GM19043 (cell line): ENCODE measurements around the gene VOPP1.
"Not testable (repeated sequence)": the region's sequence is repeated elsewhere in the genome, so short reads cannot be mapped to it uniquely, and the experiment has no call there.

Source experiments
- ATAC-seq: cut with Tn5 transposase; IDR thresholded peaks from one replicate; pipeline ENCODE4 v1.9.1; 2021; ENCODE audit warnings: low read depth; ENCODE audit not compliant: unreplicated experiment

VOPP1 gene

DNA sequence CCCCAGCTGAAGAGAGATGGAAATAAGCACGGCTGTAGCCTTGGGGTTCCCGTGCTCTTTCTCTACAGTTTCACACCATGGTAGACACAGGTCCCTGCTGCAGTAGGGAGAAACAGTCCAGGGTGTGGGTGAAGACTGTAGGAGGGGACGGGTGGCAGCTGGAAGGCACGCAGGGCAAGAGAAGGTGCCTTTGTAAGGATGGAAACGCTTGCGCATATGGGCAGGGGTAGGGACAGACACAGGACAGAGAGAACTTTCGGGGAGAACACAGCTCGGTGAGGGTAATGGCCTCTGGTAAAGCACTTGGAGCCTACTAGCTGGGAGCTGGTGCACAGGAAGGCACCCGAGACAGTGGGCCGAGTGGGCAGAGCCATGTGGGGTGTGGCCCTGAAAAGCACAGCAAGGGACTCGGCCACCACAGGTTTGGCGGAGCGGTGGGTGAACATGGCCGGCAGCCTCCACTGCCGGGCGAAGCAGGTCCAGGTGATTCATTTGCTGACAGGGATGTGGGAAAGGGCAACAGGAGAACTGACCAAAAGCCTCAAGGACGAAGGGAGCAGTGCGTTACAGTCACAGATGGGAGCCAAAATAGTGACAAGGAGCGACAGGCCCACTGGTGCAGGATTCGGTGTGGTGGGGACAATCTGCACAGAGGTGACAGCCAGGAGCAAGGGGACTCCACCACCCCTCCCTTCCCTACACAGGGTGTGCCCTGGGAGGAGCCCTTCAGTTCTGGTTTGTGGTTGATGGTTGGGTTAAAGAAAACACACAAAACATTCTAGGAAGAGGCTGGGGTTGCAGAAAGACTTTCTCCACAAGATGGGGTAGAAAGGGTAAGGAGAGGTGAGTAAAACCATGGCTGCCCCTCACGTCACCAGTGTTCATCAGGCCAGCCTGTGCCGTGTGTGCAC, 97.1 kb downstream of the VOPP1 start:
- ATAC-seq: no peak

DNA sequence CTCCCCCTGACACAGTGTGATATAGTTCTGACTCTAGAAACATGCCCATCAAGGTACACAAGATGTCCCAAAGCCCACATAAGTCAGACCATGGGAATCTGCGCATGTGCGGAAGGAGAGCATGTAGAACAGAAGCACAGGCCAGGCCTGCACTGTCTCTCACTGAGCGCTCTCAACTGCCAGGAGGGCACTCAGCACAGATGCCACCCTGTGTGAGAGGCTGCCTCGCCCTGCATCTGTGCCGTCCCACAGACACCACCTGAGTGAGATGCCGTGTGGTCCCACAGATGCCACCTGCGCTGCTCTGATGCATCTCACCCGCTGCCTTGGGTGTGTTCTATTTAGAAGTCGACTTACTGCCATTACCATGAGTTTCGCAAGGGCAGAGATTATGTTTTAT, 98.4 kb downstream of the VOPP1 start:
- ATAC-seq: no peak

DNA sequence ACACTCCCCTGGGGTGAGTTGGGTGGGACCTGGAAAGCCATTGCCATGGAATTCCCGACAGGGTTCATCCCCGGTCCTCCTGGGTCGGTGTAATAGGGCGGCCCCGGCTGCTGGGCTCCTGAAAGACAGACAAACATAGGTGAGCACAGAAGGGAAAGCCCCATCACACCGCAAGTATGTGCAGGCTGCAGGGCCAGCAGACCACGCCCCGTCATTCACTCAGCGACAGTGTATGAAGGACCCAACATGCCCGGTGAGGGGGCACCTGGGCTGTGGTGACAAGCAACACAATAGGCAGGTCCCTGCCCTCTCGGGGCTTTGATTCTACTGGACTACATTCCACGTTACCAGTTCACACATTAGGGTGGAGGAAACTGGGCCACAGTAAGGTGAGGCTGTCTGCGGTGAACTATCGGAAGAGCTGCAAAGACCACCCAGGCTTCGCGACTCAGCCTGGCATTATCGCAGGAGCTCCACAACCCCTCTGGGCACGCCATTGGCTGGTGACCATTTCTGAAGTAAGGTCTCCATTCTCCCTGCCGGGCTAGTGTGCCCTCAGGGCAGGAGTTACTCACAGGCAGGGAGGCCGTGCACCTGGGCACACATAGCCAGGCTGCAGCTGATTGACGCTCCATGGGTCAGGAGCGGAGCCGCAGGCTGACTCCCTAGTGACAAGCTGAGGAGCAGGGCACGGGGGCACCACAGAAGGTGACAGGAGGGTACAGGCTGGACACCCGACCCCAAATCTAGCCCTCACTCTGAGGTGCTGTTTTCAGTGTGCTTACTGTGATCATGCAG, 99.2 kb downstream of the VOPP1 start:
- ATAC-seq: no peak

DNA sequence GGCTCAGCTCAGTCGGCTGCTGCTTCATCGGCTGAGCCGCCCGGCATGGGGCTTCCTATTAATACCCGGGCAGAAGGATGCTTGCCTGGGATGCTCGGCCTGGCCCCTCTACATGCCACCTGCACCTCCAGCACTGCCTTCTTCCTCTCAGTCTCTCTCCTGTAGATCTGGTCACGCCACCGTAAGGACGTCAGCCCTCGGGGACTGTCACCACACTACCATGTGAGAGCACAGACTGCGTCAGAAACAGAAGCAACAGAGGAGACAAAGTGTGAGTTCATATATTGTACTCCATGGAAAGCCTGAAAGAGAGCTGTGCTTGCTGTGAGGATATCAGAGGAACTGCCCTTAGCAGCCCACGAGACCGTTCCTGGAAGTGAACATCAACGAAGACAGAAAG, 99.9 kb downstream of the VOPP1 start:
- not testable (repeated sequence) for ATAC-seq

DNA sequence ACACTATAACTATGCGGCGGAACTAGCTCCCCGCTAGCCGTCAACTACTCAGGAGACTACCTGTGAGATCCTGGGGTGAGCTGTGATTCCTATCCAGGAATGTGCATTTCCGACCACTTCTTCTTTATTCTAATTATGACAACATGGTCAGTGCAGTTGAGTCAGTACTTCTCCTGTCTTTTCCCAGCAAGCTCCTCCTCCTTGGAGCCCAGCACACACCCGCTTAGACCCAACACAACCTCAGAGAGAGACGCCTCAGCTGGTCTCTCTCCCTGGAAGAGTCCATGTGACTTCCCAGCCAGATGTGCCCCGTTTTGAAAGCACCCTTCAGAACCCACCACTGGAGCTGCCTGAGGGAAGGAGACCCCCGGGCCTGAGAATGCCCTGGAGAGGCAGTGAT, 100.7 kb downstream of the VOPP1 start:
- ATAC-seq: not testable (repeated sequence)

DNA sequence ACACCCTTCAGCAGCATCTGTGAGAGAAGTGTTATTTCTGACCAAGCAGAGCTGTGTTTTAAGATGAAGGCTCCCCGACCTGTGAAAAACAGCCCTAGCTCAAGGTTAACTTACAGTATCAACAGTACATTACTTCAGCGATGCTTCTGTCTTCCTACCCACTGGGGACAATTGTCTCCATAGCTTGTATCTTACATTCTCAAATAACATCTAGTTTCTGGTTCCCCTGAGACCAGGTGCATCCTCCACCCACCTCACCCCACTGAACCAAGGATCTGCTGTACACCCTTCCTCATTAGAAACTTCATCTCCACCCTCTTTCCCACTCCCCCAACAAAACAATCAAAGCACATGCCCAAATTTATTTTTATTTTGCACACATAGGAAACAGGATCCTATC, 102.0 kb downstream of the VOPP1 start:
- ATAC-seq: no peak

DNA sequence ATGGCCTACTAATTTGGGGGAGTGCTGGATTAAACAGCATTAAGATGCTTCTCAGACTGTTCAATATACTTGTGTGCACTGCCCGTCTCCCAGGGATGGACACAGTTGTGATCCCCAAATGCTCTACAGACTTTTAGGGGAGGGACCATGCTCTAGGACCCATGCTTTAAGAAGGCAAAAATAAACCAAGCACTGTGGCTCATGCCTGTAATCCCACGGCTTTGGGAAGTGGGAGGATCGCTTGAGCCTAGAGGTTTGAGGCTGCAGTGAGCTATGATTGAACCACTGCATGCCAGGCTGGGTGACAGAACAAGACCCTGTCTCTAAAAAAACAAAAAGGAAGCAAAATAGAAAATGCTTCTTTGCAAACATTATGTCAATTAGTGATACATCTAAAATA, 102.6 kb downstream of the VOPP1 start:
- no peak for ATAC-seq

DNA sequence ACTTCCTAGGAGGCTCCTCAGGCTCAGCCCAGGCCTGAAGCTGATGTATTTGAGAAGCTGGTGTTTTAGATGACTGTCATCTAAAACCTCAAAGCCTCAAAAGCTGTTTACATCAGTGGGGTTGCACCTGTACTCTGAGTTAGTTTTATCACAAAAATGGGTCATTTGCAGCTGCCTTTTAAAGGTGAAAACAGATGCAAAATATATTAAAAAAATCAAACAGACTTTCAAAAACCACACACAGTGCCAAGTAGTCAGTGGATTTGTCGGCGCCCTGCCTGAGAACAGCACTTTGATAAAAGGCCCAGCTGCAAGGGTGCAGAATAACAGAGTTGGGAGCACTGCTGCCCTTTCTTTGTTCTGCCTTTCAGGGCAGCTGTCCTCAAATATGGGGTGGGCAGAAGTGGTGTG, 103.0 kb downstream of the VOPP1 start:
- ATAC-seq: no peak

DNA sequence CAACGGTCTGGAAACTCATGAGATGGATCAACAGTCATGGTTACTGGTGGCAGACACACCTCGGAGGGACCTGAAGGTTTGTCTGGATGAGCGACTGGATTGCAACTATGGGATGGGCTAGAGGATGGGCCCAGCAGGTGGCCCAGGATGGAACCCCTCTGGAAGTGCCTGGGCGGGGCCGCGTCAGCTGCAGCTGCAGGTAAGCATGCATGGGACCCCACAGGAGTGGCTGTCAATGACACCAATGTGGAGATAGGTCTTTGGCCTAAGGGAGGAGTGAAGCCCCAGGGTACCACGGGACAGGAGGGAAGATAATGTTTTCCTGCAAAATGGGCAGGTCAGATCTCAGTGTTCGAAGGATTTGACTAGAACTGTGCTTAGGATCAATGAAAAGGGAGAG, 103.8 kb downstream of the VOPP1 start:
- ATAC-seq: no peak

DNA sequence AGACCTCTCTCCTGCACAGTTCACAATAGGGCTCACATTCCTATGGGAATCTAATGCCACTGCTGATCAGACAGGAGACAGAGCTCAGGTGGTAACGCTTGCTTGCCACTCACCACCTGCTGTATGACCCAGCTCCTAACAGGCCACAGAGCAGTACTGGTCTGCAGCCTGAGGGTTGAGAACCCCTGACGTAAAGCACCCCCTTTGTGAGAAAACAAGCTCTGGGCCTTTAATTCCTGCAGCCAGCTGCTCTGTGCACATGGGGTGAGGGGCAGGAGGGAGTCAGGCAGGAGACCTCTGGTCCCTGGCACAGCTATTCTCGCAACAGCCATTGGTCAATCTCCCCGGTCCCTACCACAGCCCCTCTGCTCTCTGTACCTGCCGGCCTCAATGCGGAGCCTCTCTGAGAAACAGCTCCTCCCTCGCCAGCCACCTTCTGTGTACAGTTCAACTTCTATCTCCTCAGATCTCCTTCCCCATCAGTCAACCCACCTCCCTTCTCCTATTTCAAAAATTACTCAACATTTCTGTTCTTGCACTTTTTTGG, 105.2 kb downstream of the VOPP1 start:
- ATAC-seq: no peak

DNA sequence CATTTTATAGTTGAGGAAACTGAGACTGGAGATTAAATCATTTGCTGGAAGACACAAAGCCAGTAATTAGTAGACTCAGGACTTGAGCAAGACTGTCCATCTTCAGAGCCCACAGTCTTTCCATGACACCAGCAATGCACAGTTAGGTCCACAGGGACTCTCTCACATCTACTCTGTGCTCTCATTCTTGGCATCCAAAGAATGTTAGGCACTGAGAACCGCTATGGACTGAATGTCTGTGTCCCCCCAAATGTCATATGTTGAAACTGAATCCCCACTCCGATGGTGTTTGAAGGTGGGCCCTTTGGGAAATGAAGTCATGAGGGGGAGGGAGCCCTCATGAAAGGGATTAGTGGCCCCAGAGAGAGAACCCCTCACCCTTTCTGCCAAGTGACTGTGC, 106.6 kb downstream of the VOPP1 start:
- no peak for ATAC-seq

DNA sequence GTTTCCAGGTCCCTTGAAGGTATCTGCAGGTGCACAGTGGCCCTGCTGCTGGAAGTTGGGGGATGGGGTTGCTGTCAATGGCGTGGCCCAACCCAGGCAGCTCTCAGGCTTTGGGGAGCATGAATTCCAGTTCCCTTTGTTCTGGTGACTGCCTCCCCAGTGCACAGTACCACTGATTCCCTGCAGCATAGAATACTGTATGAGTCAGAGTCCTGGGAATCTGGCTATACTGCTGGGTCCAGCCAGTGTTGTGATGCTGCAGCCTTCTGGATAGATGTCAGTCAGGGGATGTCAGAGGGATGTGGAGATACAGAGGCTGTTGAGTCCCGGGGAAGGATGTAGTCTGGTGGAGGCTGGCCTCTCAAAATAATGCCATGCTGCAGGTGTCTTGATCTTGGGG, 107.9 kb downstream of the VOPP1 start:
- ATAC-seq: no peak

DNA sequence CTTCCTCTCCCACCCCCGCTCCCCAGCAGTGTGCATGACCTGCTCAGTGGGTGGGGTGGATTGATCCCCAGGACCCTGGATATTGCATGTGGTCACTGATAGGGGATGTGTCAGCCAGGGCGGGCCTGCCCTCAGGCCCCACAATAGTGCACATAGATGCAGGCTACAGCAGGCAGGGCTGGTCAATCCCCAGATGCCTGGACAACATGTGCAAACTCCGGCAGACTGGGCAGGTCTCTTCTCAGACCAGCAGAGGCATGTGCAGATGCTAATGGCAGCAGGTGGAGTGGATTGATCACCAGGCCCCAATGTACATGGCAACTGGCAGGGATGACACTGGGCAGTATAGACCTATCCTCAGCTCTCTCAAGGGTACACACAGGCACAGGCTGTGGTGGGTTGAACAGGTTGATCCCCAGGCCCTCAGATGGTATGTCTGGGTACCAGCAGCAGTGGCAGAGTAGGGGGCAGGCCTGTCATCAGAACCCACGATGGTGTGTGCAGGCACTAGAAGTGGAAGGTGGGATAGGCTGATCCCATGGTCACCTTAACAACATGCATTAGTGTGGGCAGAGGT, 108.5 kb downstream of the VOPP1 start:
- no peak for ATAC-seq

DNA sequence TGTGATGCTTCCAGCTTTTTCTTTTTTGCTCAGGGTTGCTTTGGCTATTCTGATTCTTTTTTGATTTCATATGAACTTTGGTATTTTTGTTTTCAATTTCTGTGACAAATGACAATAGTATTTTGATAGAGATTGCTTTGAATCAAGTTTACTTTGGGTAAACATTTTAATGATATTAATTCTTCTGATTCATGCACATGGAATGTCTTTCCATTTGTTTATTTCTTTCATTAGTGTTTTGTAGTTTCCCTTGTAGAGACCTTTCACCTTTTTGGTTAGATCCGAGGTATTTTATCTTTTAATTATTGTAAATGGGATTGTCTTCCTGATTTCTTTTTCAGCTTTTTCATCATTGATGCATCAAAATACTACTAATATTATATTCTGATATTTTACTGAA, 114.0 kb downstream of the VOPP1 start:
- no peak for ATAC-seq

DNA sequence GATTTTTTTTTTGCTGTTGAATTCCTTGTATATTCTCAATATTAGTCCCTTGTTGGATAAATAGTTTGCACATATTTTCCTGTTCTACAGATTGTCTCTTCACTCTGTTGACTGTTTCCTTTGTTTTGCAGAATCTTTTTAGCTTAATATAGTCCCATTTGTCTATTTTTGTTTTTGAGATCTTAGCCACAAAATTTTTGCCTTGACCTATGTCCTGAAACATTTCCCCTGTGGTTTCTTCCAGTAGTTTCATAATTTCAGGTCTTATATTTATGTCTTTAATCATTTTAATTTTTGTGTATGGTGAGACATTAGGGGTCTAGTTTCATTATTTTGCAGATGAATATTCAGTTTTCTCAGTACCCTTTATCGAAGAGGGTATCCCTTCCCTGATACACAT, 114.5 kb downstream of the VOPP1 start:
- no peak for ATAC-seq

DNA sequence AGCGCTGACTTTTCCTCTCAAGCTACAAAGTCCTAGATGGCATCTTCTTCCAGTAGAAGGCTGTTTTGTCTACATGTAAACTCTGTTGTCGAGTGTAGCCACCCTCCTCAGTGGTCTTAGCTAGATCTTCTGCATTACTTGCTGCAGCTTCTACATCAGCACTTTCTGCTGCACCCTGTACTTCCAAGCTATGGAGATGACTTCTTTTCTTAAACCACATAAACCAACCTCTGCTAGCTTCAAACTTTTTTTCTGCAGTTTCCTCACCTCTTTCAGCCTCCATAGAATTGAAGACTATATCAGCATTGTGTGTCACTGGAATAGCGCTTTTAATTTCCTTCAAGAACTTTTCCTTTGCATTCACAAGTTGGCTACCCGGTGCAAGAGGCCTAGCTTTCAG, 119.3 kb downstream of the VOPP1 start:
- ATAC-seq: no peak

DNA sequence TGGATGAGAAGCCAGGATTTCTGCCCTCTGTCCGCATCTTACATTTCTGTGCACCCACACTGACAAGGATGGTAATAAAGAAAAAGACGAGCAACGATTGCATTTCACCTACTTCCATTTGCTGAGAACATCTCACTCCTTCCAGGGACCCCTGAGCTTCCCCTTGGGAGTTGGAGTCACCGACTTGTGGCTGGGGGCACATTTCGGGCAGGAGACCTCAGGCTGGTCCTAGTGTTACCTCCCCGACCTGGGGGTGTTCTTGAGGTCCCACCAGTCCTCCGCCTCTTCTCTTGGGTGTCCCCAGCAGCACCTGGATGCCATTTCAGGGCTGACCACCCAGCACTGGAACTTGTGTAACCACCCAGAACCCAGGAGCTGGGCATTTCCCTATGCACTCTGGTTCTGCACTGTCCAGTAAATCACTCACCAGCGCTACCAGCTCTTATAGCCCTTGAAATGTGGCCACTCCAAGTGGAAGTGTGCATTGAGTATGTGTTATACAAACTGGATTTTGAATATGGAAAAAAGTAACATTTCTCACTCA, 122.2 kb downstream of the VOPP1 start:
- no peak for ATAC-seq

DNA sequence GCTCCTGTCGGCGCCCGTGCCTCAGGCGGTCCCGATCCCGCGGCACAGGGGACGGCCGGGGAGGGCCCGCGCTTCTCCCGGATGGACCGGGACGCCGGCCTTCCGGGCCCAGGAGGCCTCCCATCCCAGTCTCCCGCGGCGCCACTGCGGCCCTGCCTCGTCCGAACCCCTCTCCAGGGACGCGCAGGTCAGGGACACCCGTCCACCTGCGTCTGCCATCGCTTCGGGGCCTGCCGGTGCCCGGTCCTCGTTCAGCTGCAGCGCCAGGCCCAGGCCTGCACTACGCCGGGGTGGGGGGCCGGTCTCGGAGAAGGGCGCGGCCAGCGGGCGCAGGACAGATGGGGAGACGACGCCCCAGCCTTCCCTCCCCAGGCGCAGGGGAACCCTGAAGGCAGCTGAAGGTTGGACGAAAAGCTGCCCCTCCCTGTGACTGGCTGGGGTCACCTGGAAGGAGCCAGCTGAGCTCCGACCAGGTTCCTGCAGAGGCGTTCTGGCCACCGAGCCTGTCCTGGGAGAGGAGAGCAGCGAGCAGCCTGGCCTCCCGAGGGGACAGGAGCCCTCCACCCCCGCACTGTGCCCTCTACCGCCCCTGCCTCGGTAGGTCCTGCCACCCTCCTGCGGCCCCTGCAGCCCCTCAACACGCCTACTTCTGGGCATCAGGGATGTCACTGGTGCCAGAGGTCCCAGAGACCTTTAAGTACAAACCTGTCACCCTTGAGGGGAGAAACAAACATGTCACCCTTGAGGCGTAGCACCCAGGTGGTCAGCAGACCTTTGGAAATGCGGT, 122.9 kb downstream of the VOPP1 start:
- ATAC-seq: no peak

DNA sequence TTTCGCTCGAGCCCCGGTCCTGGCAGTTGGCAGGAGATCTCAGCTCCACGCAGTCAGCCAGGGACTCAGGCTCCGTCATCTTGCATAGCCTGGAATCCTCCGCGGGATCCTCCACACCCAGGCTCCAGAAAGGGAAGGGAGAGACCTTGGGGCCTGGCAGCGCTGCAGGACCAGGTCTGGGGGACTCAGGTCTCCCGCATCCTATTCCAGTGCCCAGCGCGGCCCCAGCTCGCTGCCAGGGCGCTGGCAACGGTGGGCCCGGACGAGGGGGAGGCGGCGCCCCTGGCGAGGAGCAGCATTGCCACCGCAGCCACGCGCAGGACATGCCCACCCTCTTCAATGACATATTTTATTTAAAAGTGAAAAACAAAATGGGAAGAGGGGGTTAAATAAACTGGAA, 123.8 kb downstream of the VOPP1 start:
- no peak for ATAC-seq

DNA sequence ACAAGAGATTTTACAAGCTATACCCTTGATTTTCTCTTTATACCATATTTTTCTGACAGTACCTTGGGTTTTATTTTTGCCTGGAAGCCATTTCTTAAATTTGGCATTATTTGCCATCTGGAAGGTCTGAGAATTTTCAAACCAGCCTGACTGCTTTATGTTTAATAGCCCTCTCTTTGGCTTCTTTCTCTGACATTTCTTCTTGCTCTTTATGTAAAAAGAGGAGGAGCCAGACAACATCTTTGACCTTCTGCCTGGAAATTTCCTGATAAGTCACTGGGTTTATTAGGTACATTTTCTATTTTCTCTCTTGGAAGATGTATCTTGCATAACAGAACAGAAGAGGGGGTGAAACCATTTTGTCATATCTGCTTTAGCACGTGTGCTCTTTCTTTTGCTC, 127.5 kb downstream of the VOPP1 start:
- no peak for ATAC-seq
